RWPE1 (cell line): ENCODE data around the gene MED14.
"Not testable (repeated sequence)": the region's sequence is repeated elsewhere in the genome, so short reads cannot be mapped to it uniquely, and the experiment has no call there.

Experiments used
- CTCF ChIA-PET: fragments of 350-600 bp; sonication (Branson Sonifier 250); formaldehyde crosslinking; extraction: SDS; loops from one replicate; lab custom pipeline; 2021; lab: Yijun Ruan, JAX
- POLR2A ChIA-PET: fragments of 400-600 bp; formaldehyde crosslinking; extraction: SDS; loops from one replicate; lab custom pipeline; 2020; ENCODE audit warnings: antibody characterized with exemption; ENCODE audit not compliant: low non-redundant PET; lab: Yijun Ruan, JAX
- DNase-seq: peaks from one replicate; pipeline ENCODE4 v3.0.0; 2012; ENCODE audit warnings: low spot score
- H3K27ac ChIP-seq: fragments of 450-650 bp; 2 replicates; pipeline ENCODE4 v1.5.1; 2017
- TF ChIP-seq, protein P1 (sequence below): fragments of 450-650 bp; conservative IDR thresholded peaks from 2 replicates; pipeline ENCODE4 v1.5.1; 2017; ENCODE audit warnings: low read depth, mild to moderate bottlenecking

MED14 gene

DNA sequence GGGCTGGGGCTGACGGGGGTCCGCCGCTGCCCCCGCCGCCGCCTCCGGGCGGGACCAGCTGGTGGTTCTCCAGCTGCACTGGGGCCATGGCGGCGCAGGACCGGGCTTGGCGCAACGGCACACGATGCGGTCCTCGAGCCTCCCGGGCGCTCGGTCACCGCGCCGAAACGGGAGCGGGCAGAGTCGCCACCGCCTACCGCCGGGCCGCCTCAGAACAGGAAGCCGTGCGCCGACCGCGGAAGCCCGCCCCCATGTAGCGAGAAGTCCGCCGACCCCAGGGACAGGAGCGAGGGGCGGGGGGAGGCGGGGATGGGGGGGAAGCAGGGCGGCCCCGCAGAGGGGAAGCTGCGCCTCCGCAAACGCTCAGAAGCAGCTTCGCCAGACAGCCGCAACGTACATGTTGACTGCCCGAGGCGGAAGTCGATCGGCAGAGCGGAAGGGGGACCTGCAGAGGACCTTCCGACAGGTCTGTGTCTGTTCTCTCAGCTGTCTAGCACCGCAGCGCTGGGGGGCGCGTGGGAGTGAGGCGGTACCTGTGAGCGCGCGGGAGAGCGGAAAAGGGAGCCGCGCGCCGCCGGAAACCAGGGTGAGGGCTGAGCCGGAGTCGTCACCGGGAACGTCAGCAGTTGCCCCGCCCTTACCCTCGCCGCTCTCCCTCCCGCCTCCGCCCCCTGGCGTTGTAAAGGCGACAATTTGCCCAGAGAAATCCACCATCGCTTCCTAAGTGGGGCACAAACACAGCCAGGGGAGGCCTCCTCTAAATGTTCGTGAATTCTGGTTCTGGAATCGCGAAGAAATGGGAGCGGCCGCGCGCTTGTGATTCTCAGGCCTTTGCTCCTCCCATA lies at the start of gene MED14:
MED14 (minus strand) TSS at position 218 of the 845 bp plus-strand sequence; CDS start at position 88, 130 bp downstream.
- TF ChIP-seq, protein P1, sequence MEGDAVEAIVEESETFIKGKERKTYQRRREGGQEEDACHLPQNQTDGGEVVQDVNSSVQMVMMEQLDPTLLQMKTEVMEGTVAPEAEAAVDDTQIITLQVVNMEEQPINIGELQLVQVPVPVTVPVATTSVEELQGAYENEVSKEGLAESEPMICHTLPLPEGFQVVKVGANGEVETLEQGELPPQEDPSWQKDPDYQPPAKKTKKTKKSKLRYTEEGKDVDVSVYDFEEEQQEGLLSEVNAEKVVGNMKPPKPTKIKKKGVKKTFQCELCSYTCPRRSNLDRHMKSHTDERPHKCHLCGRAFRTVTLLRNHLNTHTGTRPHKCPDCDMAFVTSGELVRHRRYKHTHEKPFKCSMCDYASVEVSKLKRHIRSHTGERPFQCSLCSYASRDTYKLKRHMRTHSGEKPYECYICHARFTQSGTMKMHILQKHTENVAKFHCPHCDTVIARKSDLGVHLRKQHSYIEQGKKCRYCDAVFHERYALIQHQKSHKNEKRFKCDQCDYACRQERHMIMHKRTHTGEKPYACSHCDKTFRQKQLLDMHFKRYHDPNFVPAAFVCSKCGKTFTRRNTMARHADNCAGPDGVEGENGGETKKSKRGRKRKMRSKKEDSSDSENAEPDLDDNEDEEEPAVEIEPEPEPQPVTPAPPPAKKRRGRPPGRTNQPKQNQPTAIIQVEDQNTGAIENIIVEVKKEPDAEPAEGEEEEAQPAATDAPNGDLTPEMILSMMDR = peak; percentile 31; the same call in 1 of the 2 replicates
- peak; percentile 70 for DNase-seq
- H3K27ac ChIP-seq = peak within 1 kb of the TSS; percentile 95
- CTCF ChIA-PET = interaction anchor here (0.6 to 2.1 kb wide), 3 partner anchors 44 to 59 kb away, joined by 3 to 8 read pairs (median 4); no protein-coding TSS in a partner anchor
- POLR2A ChIA-PET = interaction anchor here (0.6 kb wide), 1 partner anchor 37 kb away, joined by 3 read pairs; no protein-coding TSS in a partner anchor

DNA sequence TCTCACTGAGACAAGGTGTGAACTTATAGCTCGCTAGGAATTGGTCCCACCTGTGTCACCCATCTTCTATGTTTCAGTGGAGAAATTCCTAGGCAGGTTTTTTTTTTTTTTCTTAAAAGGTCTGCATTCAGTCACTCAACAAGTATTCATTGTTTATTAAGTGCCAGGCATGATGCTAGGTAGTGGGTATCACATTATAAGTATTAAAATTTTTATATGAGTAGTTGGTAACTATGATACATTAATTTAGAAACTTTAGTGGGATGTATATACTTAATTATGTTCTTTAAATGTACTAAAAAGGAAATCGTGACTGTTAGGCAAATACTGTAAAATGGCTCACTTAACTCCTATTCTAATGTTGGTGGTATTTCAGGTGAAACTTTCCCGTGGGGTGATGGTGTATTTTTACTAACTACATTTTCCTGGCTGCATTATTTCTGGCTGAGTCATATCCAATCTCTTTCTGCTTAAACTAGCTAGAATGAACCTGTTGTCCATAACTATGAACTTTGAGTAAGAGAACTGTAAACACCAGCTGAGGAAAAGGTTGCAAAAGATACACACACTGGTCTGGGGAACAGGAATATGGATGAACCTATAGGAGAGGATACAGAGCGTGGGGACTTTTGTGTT lies 49.3 kb upstream of the MED14 start:
- TF ChIP-seq, protein P1 = no peak
- DNase-seq = peak; percentile 19
- ChIA-PET CTCF (no interaction called here), POLR2A (no interaction called here)
- no peak overlapping the region for H3K27ac ChIP-seq

DNA sequence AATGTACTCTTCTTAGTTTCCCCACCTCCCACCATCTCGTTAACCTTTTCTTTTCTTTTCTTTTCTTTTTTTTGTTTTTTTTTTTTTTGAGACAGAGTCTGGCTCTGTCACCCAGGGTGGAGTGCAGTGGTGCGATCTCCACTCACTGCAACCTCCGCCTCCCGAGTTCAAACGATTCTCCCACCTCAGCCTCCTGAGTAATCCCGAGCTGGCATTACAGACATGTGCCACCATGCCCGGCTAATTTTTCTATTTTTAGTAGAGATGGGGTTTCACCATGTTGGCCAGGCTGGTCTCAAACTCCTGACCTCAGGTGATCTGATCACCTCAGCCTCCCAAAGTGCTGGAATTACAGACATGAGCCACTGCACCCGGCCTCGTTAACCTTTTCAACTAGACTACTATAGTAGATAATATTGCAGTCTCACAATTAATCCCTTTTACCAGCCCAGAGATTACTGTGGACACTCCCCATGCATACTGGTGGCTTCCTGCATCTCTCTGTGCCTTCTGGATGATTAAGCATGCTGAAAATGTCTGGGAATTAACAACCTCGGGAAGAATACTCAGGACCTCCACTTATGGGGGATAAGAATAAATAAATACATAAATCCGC lies 47.4 kb upstream of the MED14 start:
- POLR2A ChIA-PET, DNase-seq, CTCF ChIA-PET: not testable (repeated sequence)

DNA sequence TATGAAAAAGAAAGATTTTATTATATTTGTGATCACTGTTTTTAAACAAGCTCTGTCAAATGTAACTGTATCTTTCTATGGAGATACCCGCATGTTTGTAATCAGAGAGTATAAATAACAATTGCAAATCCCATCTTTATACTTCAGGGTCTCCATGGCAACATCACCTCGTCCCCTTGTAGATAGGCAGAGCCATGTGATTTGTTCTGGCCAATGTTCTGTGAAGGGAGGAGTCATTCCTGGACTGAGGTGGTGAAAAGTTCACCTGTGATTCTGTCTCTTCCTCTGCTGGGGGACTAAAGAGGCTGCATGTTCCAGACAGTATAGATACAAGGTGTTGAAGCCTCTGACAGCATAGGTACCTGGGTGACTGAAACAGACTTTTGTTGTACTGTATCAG lies 45.6 kb upstream of the MED14 start:
- TF ChIP-seq, protein P1 = no peak
- no peak overlapping the region for H3K27ac ChIP-seq
- DNase-seq = no peak
- POLR2A ChIA-PET = no interaction called here
- CTCF ChIA-PET = interaction anchor here (0.6 kb wide), 1 partner anchor 110 kb away, joined by 3 read pairs; no protein-coding TSS in a partner anchor

More for the DNA sequence above, 47.4 kb upstream of the MED14 start:
- H3K27ac ChIP-seq = not testable (repeated sequence)

DNA sequence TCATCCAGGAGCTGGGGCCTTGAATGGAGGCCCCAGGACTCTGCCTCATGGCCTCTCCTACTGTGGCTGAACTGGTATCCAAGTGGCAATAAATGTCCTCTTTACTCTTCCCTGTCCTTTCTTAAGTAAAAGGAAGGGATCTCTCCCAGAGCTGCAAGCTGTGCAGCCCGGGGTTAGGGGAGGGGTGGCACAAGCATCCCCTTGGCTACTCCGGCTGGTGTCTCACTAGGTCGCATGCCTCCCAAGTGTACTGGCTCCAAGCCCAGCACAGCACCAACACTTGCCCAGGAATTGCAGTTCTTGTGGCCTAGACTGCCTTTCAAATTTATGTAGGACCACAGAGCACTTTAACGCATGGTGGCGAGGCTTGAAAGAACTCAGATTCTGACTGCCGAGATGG lies 44.7 kb upstream of the MED14 start:
- POLR2A ChIA-PET = no interaction called here
- TF ChIP-seq, protein P1 = no peak
- peak overlapping the region; percentile 77; the same call in 1 of the 2 replicates for H3K27ac ChIP-seq
- CTCF ChIA-PET = no interaction called here
- DNase-seq = no peak

DNA sequence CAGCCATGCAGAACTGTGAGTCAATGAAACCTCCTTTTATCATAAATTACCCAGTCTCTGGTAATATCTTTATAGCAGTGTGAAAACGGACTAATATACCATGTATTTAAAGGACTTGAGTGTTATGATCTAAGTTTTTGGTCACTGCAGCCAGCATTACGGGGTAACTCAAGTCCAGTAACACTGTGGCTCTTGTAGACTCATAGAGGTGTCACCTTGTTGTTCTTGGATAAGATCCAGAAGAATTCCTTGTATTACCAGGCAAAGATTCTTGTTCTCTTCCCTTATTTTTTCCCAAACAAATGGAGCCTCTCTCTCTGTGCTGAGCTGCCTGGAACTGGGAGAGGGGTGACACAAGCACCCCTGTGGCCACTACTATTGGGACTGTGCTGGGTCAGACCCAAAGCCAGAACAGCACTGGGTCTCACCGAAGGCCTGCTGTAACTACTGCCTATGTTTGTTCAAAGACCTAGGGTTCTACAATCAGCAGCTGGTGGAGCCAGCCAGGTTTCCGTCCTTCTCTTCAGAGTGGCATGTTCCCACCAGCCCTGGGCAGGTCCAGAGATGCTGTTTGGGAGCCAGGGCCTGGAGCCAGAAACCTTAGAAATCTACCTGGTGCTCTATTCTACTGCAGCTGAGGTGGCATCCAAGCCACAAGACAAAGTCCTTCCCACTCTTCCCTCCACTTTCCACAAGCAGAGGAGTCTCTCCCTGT lies 43.7 kb upstream of the MED14 start:
- TF ChIP-seq, protein P1 = no peak
- no peak for DNase-seq
- peak overlapping the region; percentile 77 for H3K27ac ChIP-seq
- CTCF ChIA-PET = interaction anchor here (0.8 kb wide), 1 partner anchor 44 kb away, joined by 3 read pairs; the partner anchor contains the start of gene MED14
- POLR2A ChIA-PET = no interaction called here
